ENCODE data around the gene SRSF1.

Gene SRSF1

DNA sequence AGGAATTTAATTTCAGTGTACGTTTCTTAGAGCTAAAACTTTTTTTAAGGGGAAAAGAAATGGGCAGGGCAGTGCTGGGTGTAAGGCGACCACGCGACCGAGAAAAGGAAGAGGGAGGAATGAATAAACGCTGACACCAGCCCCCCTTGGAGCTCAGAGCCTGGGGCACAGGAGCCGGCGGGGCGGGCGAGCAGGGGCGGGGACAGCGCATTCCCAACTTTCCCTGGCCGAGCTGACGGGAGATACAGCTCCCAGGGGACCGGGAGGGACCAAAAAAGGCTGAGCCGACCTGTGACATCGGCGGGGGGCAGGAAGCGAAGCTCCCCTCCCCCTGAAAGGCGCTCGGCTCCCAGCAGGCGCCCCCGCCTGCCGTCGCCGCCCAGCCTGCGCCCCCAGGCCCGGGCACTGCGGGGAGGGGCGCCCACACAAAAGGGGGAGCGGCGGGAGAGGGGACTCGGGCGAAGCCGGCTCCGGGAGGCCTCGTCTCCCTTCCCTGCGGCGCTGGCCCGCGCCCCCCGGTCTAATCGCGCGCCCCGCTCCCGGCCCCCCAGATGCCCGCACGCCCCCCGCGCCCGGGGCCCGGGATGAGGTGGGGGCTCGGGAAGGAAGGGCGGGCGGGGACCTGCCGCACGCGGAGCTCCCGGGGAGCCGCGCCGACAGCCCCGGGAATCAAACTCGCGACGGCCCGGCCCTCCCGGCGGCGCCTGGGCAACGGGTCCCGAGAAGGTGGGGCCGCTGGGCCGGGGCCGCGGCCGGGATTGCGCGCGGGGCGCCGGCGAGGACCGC is 52.5 kb downstream of the SRSF1 start:
- TF ChIP-seq, protein P1, sequence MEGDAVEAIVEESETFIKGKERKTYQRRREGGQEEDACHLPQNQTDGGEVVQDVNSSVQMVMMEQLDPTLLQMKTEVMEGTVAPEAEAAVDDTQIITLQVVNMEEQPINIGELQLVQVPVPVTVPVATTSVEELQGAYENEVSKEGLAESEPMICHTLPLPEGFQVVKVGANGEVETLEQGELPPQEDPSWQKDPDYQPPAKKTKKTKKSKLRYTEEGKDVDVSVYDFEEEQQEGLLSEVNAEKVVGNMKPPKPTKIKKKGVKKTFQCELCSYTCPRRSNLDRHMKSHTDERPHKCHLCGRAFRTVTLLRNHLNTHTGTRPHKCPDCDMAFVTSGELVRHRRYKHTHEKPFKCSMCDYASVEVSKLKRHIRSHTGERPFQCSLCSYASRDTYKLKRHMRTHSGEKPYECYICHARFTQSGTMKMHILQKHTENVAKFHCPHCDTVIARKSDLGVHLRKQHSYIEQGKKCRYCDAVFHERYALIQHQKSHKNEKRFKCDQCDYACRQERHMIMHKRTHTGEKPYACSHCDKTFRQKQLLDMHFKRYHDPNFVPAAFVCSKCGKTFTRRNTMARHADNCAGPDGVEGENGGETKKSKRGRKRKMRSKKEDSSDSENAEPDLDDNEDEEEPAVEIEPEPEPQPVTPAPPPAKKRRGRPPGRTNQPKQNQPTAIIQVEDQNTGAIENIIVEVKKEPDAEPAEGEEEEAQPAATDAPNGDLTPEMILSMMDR (IDR thresholded peaks at IDR 0.05): no peak

DNA sequence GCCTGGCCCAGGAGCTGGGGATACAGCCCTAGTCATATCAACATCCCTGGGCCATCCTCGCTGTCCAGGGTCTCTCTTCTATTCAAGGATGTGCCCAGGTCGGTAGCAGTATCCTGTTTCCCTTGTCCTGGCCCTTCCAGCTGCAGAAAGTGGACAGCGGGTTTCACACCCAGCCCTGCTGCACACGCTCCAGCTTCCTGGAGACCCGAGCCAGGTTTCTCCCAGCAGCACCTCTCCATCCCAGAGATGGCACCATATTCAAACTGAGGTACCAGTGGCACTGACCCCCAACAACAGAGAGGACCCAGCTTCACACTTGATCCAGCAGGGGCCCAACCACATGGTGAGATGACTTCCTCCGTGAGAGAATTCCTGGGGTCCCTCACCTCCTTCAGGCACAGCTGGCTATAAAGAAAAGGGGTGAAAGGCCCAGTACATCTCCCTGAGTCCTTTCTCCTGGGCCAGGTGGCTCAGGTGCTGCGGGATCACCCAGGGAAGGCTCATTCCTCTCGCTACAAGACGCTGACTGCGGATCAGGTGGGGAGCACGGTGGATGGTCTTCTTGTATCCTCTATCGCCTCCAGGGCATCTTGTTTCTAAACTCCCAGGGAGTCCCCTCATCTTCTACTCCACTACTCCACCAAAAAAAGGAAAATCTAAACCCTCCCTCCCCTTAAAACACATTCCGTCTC is 53.2 kb downstream of the SRSF1 start:
- TF ChIP-seq, protein P1 (IDR thresholded peaks at IDR 0.05): no peak

All from LNCAP (cell line).